Right lobe of liver (tissue), 4 donors: ENCODE measurements around the gene IGFBP4.

Source experiments
- CTCF ChIP-seq, 4 donors: fragments of 200-600 bp in 3 of 4; fragments of 450-650 bp in 1 of 4; IDR thresholded peaks; one replicate each; pipeline versions ENCODE4 v1.5.1 to v1.8.0; 2016 to 2022; ENCODE audit warnings: antibody characterized with exemption in 4 of 4, mild to moderate bottlenecking in 2 of 4
- POLR2A ChIP-seq: fragments of 450-650 bp; IDR thresholded peaks from one replicate; pipeline ENCODE4 v1.6.1; 2017; ENCODE audit warnings: antibody characterized with exemption, mild to moderate bottlenecking
- donor health status: DM: no; HTN: no; CAD: no.
- donor health status: DM: no; HTN: no; CAD: no.
- donor health status: DM: no; HTN: yes; CAD: no.

- TF ChIP-seq CTCF (IDR thresholded peaks at IDR 0.05), result no peak
- no peak for TF ChIP-seq POLR2A
Observed at GRCh38 chr17:40490289-40490853, 47.1 kb downstream of the IGFBP4 start.
